CD14-positive monocyte (primary cell): ENCODE results near the gene IL37. TPM values are rescaled to one million over a fixed set of nuclear protein-coding genes. Genes with fewer than 3 reads are reported as not detected.
A peak's percentile ranks its signal among the peaks of the same experiment; 100 is the strongest.

Experiments used
- DNase-seq, 3 donors: peaks; one replicate each; pipeline ENCODE4 v3.0.0-alpha.2; 2011 to 2022
- H2AFZ ChIP-seq: 2 replicates; pipeline ENCODE4 v1.6.0; 2012; ENCODE audit warnings: mild to moderate bottlenecking, low read depth, low read length, inconsistent platforms; ENCODE audit not compliant: insufficient read depth, poor library complexity, severe bottlenecking
- H3K27ac ChIP-seq, 2 donors: 1 replicate in 1 of 2; 2 replicates in 1 of 2; pipeline ENCODE4 v1.5.1; 2012 to 2013; ENCODE audit warnings: low read length in 2 of 2, control low read depth in 1 of 2, inconsistent platforms in 1 of 2, low read depth in 1 of 2, mild to moderate bottlenecking in 1 of 2
- H3K27me3 ChIP-seq, 2 donors: one replicate each; pipeline versions ENCODE4 v1.6.0 to v1.6.1; 2011 to 2013; ENCODE audit warnings: low read length in 2 of 2; ENCODE audit not compliant: control insufficient read depth in 2 of 2, insufficient read depth in 2 of 2
- H3K36me3 ChIP-seq, 2 donors: replicated peaks in 1 of 2; 1 replicate in 1 of 2; 2 replicates in 1 of 2; pipeline versions ENCODE4 v1.5.1 to v1.6.1; 2012 to 2013; ENCODE audit warnings: low read length in 2 of 2, control low read depth in 1 of 2, inconsistent platforms in 1 of 2, mild to moderate bottlenecking in 1 of 2; ENCODE audit not compliant: insufficient read depth in 2 of 2, control insufficient read depth in 1 of 2
- H3K4me1 ChIP-seq, 2 donors: 1 replicate in 1 of 2; 2 replicates in 1 of 2; pipeline versions ENCODE4 v1.5.1 to v1.6.1; 2012 to 2013; ENCODE audit warnings: low read length in 2 of 2, control low read depth in 1 of 2, inconsistent platforms in 1 of 2, mild to moderate bottlenecking in 1 of 2, moderate library complexity in 1 of 2; ENCODE audit not compliant: insufficient read depth in 2 of 2, control insufficient read depth in 1 of 2
- H3K4me2 ChIP-seq: replicated peaks from 2 replicates; pipeline ENCODE3; 2012; ENCODE audit warnings: low read length, moderate library complexity, mild to moderate bottlenecking; ENCODE audit not compliant: poor library complexity, severe bottlenecking; ENCODE audit errors: extremely low read depth
- H3K4me3 ChIP-seq, 3 experiments: fragments of 200-600 bp in 1 of 3; sonication (generic) in 1 of 3; replicated peaks in 1 of 3; 1 replicate in 2 of 3; 2 replicates in 1 of 3; pipeline ENCODE4 v1.5.1; 2011 to 2013; ENCODE audit warnings: low read length in 3 of 3, mild to moderate bottlenecking in 3 of 3, control low read depth in 2 of 3, low read depth in 2 of 3, inconsistent platforms in 1 of 3, moderate library complexity in 1 of 3
- H3K79me2 ChIP-seq: 2 replicates; pipeline ENCODE4 v1.6.0; 2012; ENCODE audit warnings: mild to moderate bottlenecking, control low read depth, inconsistent platforms, low read length, moderate library complexity; ENCODE audit not compliant: insufficient read depth
- H3K9ac ChIP-seq: 2 replicates; pipeline ENCODE4 v1.6.0; 2017; ENCODE audit warnings: low read length, mild to moderate bottlenecking; ENCODE audit not compliant: insufficient read depth, poor library complexity, severe bottlenecking
- H3K9me3 ChIP-seq, 2 donors: replicated peaks in 1 of 2; 1 replicate in 1 of 2; 2 replicates in 1 of 2; pipeline versions ENCODE4 v1.5.1 to v1.6.1; 2012 to 2013; ENCODE audit warnings: low read length in 2 of 2, control low read depth in 1 of 2; ENCODE audit not compliant: control insufficient read depth in 1 of 2, insufficient read depth in 1 of 2
- H4K20me1 ChIP-seq: 2 replicates; pipeline ENCODE4 v1.6.0; 2012; ENCODE audit warnings: mild to moderate bottlenecking, low read length, control low read depth, moderate library complexity; ENCODE audit not compliant: insufficient read depth
- H3K27ac Mint-ChIP-seq, 7 donors: one replicate each; pipeline ENCODE4 v1.8.0; 2020; ENCODE audit warnings: mild to moderate bottlenecking in 7 of 7, mixed read lengths in 7 of 7, moderate library complexity in 6 of 7, inconsistent platforms in 2 of 7
- H3K27me3 Mint-ChIP-seq, 3 donors: one replicate each; pipeline ENCODE4 v1.8.0; 2021 to 2022; ENCODE audit warnings: low read depth in 3 of 3, mild to moderate bottlenecking in 3 of 3, mixed read lengths in 3 of 3, moderate library complexity in 3 of 3, inconsistent platforms in 1 of 3
- H3K36me3 Mint-ChIP-seq, 2 donors: one replicate each; pipeline ENCODE4 v1.8.0; 2020; ENCODE audit warnings: mixed read lengths in 2 of 2, inconsistent platforms in 1 of 2, mild to moderate bottlenecking in 1 of 2
- H3K4me1 Mint-ChIP-seq: one replicate; pipeline ENCODE4 v1.8.0; 2020; ENCODE audit warnings: mild to moderate bottlenecking, mixed read lengths
- H3K4me3 Mint-ChIP-seq, 2 donors: one replicate each; pipeline ENCODE4 v1.8.0; 2020; ENCODE audit warnings: mild to moderate bottlenecking in 2 of 2, mixed read lengths in 2 of 2, moderate library complexity in 1 of 2
- H3K9me3 Mint-ChIP-seq, 7 donors: one replicate each; pipeline ENCODE4 v1.8.0; 2020 to 2022; ENCODE audit warnings: mixed read lengths in 7 of 7, mild to moderate bottlenecking in 6 of 7, moderate library complexity in 6 of 7, inconsistent platforms in 2 of 7
- CTCF ChIP-seq: fragments of 200-600 bp; IDR thresholded peaks from one replicate; pipeline ENCODE4 v1.8.0; 2022; ENCODE audit warnings: antibody characterized with exemption, mild to moderate bottlenecking
- WGBS: methylation state at CpG from one replicate; pipeline ENCODE4 v1.1.5; 2013; ENCODE audit warnings: missing lambda C conversion rate; ENCODE audit not compliant: insufficient coverage; 5-methylcytosine and 5-hydroxymethylcytosine counted together
- intact Hi-C, 2 donors: fragments of 100-400 bp; cut with micrococcal nuclease; formaldehyde crosslinking; loops; one replicate each; pipeline versions ENCODE4 v1.15.0 to v1.15.1; 2023
- polyA plus RNA-seq, 3 donors: library from polyadenylated mRNA; depleted of rRNA in 1 of 3; unstranded in 2 of 3; stranded (reverse) in 1 of 3; fragments of 300-500 nt in 2 of 3; fragments of >200 nt in 1 of 3; fragmentation: Illumina TruSeq in 2 of 3; gene quantifications; 1 replicate in 2 of 3; 2 replicates in 1 of 3; pipeline ENCODE4 v1.2.3, GENCODE V29; 2012 to 2021

IL37 gene
- polyA plus RNA-seq, 3 donors: not detected

DNA sequence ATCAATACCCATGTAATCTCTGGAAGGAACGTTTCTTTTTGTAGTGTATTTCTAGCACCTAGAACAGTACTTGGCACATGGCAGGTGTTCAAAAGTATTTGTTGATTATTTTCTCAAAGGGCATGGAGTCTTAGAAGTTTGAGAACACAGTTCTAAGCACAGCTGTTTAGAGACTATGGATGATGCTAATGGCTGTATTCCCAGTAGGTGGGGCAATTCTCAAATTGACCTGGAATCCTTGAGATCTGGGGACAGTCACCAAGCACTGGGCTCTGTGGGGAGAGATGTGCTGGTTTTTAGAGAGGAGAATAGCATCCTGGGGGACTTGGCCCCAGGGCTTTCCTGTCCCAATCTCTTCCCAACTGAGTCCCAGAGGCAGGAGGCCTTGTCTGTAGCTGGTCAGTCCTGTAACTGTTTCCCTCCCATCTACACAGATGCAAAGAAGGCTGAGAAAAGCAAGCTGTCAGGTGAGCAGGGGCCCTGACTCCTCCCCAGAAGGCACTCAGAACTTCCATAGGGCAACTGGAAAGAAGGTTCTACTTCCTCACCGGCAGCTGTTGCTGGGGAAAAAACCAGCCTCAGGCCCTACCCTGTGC lies 49.4 kb downstream of the IL37 start:
- Histone ChIP-seq H3K36me3 (no peaks in the 10 kb centered on the region), H2AFZ (no peak overlapping the region), H3K4me1 (no peaks in the 10 kb centered on the region), H3K9me3 (no peaks in the 10 kb centered on the region), H3K27ac (no peak overlapping the region), H4K20me1 (no peaks in the 10 kb centered on the region), H3K4me2 (no peak overlapping the region), H3K27me3 (no peaks in the 10 kb centered on the region), H3K9ac (no peak overlapping the region), H3K79me2 (no peaks in the 10 kb centered on the region), H3K4me3 (no peak overlapping the region)
- intact Hi-C loops: no loop called here
- no peak overlapping the region for H3K27ac Mint-ChIP-seq
- H3K9me3 Mint-ChIP-seq: no peaks in the 10 kb centered on the region
- DNase-seq: no peak
- H3K4me1 Mint-ChIP-seq: no peaks in the 10 kb centered on the region
- no peaks in the 10 kb centered on the region for H3K36me3 Mint-ChIP-seq
- peaks cover 0 to 2% (median 0%) of the 10 kb centered on the region in 3 donors for H3K27me3 Mint-ChIP-seq
- no CpG with 5 or more reads among the region's 2 CpGs for WGBS
- no peak overlapping the region for H3K4me3 Mint-ChIP-seq
- no peak for TF ChIP-seq CTCF

DNA sequence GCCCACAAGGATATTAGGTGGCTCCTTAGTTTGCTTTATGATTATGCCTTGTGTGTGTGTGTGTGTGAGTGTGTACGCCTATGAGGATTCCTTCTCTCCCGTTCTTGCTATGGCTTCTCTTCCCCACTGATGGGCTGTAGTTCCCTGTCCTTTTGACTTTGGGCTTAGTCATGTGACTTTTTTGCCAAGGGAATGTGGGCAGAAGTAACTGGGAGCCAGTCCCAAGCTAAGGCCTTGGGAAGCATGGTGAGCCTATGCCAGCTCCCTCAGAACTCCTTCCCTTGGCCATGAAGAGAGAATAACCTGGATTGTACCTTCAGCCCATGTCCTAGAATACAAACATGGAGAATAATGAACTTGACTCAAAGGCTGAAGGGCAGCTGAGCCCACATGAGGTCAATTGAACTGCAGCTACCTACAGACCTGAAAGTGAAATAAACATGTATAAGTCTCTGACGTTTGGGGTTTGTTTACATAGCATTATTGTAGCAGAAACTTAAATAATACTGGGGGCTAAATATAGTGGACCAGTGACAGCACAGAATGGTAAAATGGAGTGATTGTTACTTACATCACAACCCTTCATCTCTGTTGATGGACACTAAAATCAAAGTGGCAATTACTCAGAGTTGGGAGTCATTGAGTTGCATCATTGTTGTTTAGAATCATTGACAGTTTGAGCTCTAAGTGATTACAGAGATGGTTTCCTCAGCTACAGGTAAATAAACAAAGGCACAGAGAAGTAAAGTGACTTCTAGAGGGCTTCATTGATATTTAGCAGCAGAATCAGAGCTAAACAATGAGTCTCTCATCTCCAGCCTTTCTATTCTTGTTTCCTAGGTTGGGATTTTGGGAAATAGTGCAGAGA lies 51.6 kb downstream of the IL37 start:
- H3K4me1 ChIP-seq: no peaks in the 10 kb centered on the region
- H3K4me2 ChIP-seq: no peak overlapping the region
- no peaks in the 10 kb centered on the region for H3K9me3 Mint-ChIP-seq
- no peaks in the 10 kb centered on the region for H3K36me3 Mint-ChIP-seq
- no peaks in the 10 kb centered on the region for H3K4me1 Mint-ChIP-seq
- H3K27ac ChIP-seq: no peak overlapping the region
- intact Hi-C loops: no loop called here
- no peaks in the 10 kb centered on the region for H3K79me2 ChIP-seq
- no CpG with 5 or more reads among the region's 3 CpGs for WGBS
- H3K27ac Mint-ChIP-seq: no peak overlapping the region
- H3K9me3 ChIP-seq: no peaks in the 10 kb centered on the region
- H3K36me3 ChIP-seq: no peaks in the 10 kb centered on the region
- peaks cover 0 to 2% (median 0%) of the 10 kb centered on the region in 3 donors for H3K27me3 Mint-ChIP-seq
- peak in 1 of 3 donors; percentile 27 for DNase-seq
- no peak overlapping the region for H3K9ac ChIP-seq
- no peak for TF ChIP-seq CTCF
- H2AFZ ChIP-seq: no peak overlapping the region
- H4K20me1 ChIP-seq: no peaks in the 10 kb centered on the region
- no peak overlapping the region for H3K4me3 ChIP-seq
- H3K27me3 ChIP-seq: no peaks in the 10 kb centered on the region
- no peak overlapping the region for H3K4me3 Mint-ChIP-seq
